GM13976 (cell line): ENCODE measurements around the gene IFITM1.

Experiments
- DNase-seq: peaks from one replicate; pipeline ENCODE4 v3.0.0; 2012; ENCODE audit warnings: low spot score
- in situ Hi-C: fragments of 300-500 bp; cut with MboI; formaldehyde crosslinking; loops from one replicate; pipeline ENCODE4 v1.12.0; 2022; ENCODE audit warnings: low sequenced_read_pairs, mixed read lengths, inconsistent platforms; ENCODE audit not compliant: unreplicated experiment
- TF ChIP-seq, protein P1 (sequence below): IDR thresholded peaks from 2 replicates; pipeline ENCODE4 v1.5.1; 2012; ENCODE audit warnings: borderline replicate concordance, mild to moderate bottlenecking; ENCODE audit not compliant: insufficient read depth; ENCODE audit errors: extremely low read depth, missing control alignments, control extremely low read depth

Gene IFITM1

DNA sequence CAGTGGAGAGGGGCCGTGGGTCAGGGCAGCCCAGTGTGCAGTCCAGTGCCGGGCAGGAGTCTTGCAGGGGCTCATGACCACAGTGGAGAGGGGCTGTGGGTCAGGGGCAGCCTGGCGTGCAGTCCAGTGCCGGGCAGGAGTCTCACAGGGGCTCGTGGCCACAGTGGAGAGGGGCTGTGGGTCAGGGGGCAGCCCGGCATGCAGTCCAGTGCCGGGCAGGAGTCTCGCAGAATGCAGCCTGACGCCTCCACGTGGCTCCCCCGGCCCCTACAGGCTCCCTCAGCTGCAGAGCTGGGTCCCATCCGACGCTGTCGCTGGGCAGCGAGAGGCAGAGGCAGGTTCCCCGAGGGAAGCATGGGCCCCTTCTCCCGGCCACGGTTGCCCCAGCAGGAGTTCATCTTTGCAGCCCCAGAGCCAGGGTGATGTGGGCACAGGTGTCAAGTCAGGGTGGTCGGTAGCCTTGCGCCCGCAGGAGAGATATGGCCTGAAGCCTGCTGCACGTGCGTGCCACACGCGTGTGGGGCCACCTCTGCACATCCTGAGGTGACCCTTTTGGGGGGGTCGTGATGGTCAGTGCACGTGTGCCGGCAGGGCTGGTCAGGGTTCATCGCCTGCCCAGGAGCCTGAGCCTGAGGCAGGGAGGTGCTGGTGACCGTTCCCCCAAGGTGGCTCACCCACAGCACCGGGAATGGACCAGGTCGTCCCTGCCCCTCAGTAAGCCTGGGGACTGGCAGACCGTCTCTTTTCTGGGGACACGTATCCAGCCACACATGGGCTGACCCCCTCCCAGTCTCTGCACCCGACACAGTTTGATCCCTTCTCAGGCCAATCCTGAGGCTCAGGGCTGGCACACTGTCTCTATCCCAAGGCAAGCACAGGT lies 17.4 kb upstream of the IFITM1 start:
- DNase-seq = no peak
- in situ Hi-C loops = no loop called here
- TF ChIP-seq, protein P1, sequence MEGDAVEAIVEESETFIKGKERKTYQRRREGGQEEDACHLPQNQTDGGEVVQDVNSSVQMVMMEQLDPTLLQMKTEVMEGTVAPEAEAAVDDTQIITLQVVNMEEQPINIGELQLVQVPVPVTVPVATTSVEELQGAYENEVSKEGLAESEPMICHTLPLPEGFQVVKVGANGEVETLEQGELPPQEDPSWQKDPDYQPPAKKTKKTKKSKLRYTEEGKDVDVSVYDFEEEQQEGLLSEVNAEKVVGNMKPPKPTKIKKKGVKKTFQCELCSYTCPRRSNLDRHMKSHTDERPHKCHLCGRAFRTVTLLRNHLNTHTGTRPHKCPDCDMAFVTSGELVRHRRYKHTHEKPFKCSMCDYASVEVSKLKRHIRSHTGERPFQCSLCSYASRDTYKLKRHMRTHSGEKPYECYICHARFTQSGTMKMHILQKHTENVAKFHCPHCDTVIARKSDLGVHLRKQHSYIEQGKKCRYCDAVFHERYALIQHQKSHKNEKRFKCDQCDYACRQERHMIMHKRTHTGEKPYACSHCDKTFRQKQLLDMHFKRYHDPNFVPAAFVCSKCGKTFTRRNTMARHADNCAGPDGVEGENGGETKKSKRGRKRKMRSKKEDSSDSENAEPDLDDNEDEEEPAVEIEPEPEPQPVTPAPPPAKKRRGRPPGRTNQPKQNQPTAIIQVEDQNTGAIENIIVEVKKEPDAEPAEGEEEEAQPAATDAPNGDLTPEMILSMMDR = no peak

DNA sequence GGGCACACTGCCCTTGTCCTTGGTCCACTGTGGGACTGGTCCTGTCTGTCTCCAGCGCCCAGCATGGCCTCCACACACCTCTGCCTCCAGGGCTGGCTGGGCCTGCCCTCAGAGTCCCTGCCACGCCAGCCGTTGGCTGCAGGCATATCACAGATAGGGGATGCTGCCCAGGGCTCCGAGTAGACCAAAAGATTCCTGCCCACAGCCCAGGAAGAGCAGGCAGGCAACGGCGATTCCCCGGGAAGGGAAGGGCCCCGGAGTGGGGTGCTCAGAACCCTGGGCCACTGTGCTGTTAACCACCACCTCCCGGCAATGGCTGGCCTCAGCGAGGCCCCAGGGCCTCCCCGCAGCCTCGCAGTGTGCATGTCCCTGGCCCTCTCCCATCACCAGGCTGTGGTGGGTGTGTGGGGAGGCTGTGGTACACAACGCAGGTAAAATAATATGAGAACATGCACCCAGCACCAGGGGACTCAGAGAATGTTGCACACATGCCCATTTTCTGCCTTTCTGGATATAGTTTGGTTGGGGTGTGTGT lies 16.7 kb upstream of the IFITM1 start:
- in situ Hi-C loops = no loop called here
- DNase-seq = no peak
- TF ChIP-seq, protein P1 = no peak

DNA sequence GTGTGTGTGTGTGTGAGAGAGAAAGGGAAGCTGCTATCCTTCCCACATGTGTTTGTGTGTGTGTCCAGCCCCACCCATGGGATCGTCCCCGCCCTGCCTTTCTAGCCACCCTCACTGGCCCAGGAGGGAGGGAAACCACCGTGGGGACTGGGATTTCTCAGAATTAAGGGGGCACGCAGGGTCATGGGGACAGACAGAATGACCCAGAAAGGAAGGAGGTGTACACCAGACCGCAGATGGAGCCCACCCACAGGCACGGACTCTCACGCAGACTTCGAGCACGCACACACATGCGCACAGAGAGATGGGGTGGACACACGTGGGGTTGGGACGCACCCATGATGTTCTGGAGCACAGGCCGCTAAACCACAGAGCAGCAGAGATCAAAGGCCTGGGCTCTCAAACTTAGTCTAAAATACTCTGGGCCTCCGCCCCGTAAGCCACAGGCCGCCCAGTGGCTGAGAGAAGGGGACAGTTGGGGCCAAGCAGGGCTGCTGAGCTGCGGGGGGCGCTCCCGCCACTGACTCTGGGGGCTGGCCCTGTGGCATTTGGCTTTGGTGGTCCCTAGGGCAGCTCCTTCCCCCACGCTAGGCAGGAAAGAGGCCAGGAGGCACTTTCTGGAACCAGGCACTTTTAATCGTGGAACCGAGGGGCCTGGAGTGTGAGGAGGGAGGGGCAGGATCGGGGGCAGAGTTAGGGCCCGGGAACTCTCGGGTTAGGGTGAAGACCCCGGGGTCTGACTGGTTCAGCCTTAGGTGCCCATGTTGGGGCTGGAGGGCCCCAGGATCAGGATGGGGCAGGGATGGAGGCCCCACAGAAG lies 16.0 kb upstream of the IFITM1 start:
- in situ Hi-C loops = no loop called here
- TF ChIP-seq, protein P1 = no peak
- DNase-seq = no peak

DNA sequence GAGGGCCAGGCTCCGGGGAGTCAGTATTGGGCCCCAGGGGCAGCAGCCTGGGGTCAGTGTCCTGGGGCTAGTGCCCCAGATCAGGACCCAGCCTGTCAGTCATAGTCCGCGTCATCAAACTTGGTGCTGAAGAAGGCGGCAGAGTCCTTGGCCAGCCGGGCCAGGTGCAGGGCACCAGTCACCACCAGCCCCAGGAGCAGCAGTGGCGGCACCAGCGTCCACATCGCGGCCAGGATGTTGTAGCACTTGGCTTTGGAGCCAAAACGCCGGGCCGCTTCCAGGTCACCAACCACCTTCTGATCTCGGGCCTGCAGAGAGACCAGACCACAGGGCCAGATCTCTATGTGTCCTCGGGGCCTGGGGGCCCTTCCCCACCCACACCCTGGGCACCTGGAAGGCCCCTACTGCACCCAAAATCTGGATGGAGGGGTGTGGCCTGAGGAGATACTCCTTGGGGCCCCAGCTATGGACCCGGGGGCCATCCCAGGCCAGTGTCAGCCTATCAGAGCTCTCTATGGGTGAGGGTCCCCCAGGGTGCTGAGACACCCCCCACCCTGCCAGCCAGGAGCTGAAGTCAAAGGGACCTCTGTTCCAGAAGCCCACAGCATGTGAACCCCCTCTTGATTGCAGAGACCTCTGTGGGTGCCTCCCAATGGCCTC lies 15.3 kb upstream of the IFITM1 start:
- no peak for DNase-seq
- TF ChIP-seq, protein P1 = no peak
- in situ Hi-C loops = no loop called here

DNA sequence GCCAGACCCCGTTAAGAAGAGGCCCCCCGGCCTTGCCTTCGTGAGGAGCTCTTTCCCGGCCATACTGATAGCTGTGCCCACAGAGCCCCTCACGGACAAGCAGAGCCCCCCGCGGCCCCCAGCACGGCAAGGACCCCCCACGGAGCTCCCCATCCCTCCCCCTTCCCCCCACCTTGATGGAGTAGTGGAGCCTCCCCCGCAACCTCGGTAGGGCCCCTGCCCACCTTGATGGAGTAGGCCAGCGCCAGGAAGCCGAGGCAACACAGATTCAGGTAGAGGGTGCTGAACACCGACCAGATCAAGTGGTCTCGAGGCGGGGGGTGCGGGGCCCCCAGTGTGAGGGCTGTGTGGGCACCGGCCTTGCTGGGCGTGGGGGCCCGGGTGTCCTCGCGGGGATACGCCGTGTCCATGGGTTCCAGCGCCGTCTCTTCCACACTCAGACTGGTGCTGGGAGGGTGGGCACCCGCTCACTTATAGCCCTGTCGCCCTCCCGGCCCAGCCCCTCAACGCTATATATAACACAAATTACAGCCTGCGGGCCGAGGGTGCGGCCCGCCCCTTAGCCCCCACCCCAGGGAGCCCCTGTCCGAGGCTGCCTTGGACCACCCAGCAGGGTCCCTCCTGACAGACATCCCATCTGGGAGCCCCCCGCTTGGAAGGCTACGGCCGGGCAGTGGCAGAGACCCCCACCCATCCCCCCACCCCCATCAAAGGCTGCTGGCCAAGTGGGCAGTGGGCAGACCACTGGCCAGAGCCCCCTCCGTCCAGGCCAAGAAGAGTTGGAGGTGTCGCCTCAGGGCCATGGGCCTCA lies 14.6 kb upstream of the IFITM1 start, which contains the start of gene IFITM5:
TSS of gene IFITM5 (minus strand) at position 446 of the 811 bp plus-strand sequence. CDS start at position 410, 36 bp downstream.
- in situ Hi-C loops = no loop called here
- DNase-seq = no peak
- TF ChIP-seq, protein P1 = no peak
